Tracheal epithelial cell (primary cell): ENCODE data around the gene TBX21. TPM values are rescaled to one million over a fixed set of nuclear protein-coding genes. Genes with fewer than 3 reads are reported as not detected.

Experiments used
- total RNA-seq: library from RNA; depleted of rRNA; stranded (reverse); fragments of >200 nt; gene quantifications from 2 replicates; pipeline ENCODE4 v1.2.1, GENCODE V29; 2014

Gene TBX21
- total RNA-seq, result not detected in 2 replicates

DNA sequence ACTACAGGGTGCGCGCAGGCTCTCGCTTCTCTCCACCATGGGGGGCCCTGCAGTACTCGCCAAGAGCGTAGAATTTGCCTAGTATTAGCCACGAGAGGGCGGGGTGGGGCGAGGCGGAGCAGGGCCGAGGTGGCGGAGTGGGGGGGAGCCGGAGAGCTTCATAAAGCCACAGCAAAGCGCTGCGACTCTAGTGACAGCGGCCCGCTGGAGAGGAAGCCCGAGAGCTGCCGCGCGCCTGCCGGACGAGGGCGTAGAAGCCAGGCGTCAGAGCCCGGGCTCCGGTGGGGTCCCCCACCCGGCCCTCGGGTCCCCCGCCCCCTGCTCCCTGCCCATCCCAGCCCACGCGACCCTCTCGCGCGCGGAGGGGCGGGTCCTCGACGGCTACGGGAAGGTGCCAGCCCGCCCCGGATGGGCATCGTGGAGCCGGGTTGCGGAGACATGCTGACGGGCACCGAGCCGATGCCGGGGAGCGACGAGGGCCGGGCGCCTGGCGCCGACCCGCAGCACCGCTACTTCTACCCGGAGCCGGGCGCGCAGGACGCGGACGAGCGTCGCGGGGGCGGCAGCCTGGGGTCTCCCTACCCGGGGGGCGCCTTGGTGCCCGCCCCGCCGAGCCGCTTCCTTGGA lies at the start of gene TBX21:
Gene TBX21 (plus strand): TSS at position 190 of the 627 bp plus-strand sequence. CDS start 219 bp downstream, at position 409.

DNA sequence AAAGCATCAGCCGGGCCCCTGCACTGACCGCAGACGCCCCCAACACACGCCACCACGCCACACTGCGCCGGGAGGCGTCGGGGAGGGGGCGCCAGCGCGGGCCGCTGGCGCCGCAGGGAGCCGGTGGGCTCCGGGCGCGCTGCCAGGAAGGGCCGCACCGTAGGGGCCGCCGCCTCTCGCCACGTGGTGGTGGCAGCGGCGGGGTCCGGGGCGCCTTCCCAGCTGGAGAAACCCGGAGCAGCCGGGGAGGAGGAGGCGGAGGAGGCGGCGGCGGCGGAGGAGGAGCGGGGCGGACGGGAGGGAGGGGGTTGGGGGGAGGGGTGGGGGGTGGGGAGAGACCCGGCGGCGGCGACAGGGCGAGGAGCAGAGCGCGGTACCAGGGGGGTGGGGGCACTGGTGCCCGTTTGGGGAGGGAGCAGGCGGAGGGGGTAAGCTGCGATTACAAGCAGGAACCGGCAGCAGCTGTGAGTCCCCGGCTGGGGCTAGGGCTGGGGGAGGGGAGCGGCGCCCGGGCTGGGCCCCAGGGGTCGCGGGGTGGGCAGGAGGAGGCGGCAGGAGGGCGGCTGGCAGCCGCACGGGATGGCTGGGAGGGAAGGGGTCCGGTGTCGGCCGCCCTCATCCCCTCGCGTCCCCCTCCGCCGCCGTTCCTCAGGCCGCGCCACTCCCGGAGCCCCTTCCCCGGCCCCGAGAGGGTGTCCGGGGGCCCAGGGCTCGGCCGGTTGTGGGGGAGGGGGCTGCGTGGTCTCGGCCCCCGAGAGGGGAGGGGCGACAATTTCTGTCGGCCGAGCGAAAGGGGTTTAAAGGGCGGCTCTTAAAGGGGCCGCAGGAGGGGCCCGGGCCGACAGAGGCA lies 39.1 kb upstream of the TBX21 start, which contains the start of gene TBKBP1:
Gene TBKBP1 (plus strand): TSS at position 431 of the 850 bp plus-strand sequence. CDS start 1,952 bp downstream, outside the sequence.

Other genes starting within 250 kb of the TBX21 start
- gene NPEPPS, start 202.1 kb upstream of the TBX21 start, total RNA-seq, result 93.6 and 112 TPM in 2 replicates
- gene KPNB1, start 83.3 kb upstream of the TBX21 start, total RNA-seq, result 295 and 318 TPM in 2 replicates
- gene TBKBP1, start 39.1 kb upstream of the TBX21 start, total RNA-seq, result 8.1 and 8.9 TPM in 2 replicates
- gene OSBPL7, start 88.6 kb downstream of the TBX21 start, total RNA-seq, result 0.43 and 2.7 TPM in 2 replicates
- 17.6 and 18.8 TPM in 2 replicates for gene MRPL10, start 98.3 kb downstream of the TBX21 start, total RNA-seq
- gene LRRC46, start 98.4 kb downstream of the TBX21 start, total RNA-seq, result not detected in 2 replicates
- gene SCRN2, start 108.0 kb downstream of the TBX21 start, total RNA-seq, result 19.2 and 28.9 TPM in 2 replicates
- 1.9 and 2.2 TPM in 2 replicates for gene SP6, start 117.9 kb downstream of the TBX21 start, total RNA-seq
- 0.24 and 0.43 TPM in 2 replicates for gene SP2, start 163.0 kb downstream of the TBX21 start, total RNA-seq
- gene PNPO, start 208.3 kb downstream of the TBX21 start, total RNA-seq, result 46.9 and 52.8 TPM in 2 replicates
- gene PRR15L, start 224.6 kb downstream of the TBX21 start, total RNA-seq, result 3.6 and 3.8 TPM in 2 replicates
- gene CDK5RAP3, start 237.9 kb downstream of the TBX21 start, total RNA-seq, result 42.4 and 43.5 TPM in 2 replicates